ENCODE data around the gene MARK3.

MARK3 gene

DNA sequence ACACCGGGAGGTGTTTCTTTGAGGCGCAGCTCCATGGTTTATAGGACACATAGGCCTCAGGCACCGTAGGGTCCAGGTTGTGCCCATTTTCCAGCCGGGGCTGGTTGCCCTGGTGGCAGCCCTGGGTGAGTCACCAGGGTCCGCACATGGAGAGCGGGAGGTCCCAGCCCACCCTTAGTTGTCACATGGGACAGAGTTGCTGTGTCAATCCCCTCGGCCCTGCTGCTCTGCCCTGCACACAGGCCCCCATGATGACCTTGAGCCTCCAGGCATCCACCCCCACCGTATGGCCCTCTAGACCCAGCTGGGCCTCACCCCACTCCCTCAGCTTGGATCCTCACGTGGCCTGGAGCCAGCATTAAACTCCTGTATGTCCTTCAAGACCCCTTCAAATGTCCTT, 151.5 kb downstream of the MARK3 start:
- no peak for DNase-seq (ENCODE audit: low spot score)

DNA sequence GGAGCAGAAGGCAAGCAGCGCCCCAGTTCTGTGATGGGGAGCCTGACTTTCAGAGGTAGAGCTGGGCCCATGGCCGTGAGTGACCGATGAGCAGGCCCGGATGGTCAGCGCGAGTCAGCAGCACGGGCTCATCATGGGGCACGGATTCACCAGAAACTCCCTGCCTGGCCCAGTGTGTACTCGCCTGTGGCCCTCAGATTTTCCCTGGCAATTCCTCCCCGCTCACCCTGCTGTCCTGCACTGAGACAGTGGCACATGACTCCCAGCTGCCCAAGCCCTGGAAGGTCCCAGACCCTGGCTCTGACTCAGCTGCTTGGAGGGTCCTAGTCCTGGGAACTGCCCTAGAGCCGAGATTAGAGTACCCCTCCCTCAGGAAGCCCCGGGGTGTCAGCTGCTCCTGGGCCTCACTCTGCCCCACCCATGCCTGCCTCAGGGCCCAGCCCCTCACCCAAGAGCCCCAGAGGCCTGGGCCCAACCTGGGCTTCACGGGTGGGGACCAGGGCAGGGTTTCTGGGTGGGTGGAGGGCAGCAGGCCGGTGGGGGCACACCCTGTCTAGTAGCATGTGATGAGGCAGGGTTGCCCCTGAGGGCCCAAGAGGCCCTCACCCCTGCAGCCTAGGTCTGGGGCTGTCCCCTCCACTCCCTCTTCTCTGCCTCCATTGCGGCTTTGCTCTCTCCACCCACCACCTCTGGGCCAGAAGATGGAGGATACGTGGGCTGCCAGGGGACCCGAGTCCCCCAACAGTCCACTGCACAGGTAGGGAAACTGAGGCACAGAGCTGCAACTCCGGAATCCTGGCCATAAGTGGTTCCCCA, 152.2 kb downstream of the MARK3 start:
- DNase-seq (ENCODE audit: low spot score), result no peak

DNA sequence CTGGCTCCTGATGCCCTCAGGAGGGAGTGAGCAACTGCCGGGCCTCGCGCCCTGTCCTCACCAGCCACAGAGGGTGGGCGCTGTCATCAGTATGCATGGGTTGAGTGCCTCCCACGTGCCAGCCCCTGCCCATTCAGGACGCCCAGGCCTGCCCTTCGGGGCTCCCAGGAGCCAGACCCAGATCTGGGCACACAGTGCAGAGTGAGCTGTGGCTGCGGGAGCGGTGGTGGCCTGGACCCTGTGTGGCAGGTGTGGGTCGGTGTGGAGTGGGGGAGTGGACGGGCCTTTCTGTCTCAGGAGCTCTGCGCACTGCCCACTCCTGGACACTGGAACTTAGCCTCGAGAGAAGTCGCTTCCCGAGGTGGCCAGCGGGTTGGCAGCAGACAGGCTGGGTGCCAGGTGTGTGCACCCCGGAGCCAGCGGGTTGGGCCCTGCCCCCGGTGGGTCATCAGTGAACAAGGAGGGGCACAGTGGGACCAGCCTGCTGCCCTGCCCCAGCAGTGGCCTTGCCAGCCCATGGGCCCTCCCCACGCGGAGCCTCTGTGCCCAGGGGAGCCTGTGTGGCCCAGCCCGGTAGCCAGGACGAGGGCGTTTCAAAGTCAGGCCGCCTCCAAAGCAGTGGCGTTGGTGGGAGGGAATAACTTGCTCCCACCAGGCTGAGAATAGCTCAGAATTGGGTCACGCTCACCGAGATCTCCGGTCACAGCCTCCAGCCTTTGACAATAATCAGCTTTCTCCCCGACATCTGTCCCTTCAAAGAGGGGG, 153.3 kb downstream of the MARK3 start:
- DNase-seq (ENCODE audit: low spot score), result no peak

DNA sequence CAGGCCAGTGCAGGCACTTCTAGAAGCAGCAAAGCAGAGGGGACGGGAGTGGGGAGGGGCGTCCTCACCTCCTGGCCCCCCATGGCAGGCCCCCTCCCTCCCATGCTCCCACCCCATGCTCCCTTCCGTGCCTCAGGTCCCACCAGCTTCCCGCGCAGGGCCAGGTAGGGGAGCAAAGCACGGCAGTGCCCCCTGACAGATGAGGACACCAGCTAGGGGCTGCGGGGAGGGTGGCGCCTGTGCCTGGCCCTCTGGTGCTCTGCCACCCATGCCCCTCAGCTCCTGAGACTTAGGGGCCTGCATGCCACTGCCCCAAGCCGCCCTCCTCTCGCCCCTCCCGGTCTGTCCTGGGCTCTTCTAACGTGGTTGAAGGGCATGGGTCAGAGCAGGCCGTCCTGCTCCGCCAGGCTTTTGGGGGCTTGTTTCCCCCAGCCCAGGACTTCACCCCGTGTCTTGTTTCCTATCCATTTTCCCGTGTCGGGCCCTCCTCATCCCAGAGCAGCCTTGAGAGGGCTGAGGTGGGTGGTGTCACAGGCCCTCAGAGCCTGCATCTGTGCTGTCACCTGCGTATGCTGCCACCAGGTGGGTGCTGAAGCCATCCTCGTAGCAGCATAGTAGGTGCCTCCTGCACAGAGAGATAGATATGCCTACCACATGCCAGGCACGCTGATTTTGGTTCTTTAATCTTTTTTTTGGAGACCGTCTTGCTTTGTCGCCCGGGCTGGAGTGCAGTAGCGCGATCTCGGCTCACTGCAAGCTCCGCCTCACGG, 154.0 kb downstream of the MARK3 start:
- no peak for DNase-seq (ENCODE audit: low spot score)

DNA sequence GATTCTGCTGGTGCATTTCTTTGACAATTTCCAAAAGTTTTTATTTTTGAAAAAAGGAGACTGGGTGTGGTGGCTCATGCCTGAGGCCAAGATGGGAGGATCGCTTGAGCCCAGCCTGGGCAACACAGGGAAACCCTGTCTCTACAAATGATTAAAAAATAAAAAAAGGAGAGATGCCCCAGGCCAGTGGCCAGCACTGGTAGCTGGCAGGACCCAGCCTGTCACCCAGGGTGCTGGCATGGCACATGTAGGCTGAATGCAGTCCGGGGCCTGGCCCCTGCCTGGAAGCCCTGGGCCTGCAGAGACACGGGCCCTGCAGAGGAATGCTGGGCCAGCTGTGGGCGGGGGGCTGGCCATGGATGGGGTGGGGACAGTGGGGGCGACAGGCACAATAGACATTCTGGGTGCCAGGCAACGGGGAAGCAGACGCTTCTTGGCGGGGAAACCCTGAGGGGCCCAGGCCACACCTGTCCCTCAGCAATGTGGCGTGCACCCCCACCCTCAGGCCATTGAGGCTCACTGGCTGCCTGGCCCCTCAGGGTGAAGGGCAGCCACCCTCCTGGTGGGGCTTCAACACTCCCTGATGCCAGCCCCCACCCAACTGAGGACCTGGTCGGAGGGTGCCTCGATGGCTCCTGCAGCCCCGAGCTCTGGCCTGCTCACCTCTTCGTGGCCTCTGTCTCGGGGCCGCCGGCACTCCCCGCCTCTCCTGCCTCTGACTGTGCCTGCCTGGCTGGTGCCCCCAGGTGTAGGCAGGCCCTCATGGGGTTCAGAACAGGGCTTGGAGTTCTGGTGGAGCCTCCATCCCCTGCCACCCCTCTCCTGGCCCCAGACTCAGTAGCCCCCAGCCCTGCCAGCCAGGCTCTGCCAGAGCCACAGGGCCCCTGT, 155.8 kb downstream of the MARK3 start:
- no peak for DNase-seq (ENCODE audit: low spot score)

DNA sequence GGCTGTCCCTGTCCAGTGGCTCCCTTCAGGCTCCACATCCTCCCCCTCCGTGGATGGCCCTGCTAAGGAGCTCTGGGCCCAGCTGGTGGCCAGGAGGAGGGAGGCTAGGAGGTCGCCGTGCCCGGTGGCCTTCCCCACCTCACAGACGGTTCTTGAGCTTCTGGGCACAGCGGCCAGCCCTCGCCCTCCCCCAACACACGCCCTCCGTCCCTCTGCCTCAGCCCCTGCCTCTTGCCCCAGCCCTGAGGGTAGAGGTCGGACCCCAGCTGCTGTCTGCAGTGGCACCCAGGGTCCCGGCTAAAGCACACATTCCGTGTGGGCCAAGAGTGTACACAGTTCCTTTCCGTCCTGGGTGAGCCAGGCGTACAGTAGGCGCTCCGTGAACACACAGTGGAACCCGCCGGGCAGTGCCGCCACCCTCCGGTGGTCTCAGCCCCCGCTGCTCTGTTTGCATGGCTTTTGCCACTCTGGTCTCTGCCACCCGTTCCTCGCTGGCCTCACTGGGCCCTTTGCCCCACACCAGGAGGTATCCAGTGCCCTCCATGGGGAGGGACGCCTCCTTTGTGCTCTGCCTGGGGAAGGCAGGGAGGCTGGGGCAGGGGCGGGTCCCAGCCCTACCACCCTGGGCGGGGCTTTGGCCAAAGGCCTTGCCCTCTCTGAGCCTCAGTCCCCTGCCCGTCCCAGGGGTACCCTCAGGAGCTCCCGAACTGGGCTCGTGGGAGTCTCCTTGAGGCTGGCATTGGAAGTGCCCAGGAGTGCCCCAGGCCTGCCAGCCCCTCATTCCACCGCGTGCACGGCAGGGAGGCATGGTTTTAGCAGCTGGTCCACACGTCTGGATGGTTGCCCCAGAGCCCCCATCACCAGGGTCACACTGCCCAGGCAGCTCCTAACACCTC, 156.7 kb downstream of the MARK3 start:
- DNase-seq (ENCODE audit: low spot score), result peak; percentile 75

DNA sequence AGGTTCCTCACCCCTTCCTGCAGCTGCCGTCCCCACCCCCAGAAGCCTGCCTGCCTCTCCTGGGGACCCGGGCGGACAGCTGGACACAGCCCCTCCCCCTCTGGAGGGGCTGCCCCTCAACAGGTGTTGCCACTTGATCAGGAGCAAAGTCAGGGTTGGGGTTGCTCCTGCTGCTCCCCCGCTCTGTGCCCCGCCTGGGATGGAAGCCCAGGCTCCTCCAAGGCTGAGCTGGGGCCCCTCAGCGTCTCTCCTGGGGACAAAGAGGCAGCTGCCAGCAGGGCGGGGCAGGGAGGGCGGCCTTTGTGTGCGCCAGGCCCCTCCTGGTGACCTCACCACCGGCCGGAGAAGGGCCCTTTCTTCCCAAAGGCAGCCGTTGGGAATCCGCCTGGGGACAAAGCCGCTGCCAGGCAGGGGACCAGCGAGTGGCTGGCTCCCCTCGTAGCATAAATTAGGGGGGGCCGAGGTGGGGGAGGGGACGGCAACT, 157.4 kb downstream of the MARK3 start:
- peak; percentile 91 for DNase-seq (ENCODE audit: low spot score)

DNA sequence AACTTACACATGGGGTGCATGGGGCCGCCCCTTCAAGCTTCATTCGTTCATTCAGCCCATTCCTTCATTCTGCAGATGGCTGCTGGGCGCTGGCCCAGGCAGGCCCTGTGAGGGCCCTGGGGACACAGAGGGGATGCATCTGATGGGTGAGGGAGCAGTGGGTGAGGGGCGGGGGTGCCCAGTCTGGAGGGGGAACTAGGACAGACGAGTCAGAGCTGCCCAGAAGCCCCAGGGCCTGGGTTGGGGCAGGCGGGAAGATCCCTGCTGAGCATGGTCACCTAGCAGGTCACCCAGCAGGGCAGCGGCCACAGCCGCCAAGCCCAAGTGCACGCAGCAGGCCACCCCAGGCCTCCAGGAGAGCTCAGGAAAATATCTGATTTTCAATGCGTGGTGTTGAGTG, 157.9 kb downstream of the MARK3 start:
- no peak for DNase-seq (ENCODE audit: low spot score)

DNA sequence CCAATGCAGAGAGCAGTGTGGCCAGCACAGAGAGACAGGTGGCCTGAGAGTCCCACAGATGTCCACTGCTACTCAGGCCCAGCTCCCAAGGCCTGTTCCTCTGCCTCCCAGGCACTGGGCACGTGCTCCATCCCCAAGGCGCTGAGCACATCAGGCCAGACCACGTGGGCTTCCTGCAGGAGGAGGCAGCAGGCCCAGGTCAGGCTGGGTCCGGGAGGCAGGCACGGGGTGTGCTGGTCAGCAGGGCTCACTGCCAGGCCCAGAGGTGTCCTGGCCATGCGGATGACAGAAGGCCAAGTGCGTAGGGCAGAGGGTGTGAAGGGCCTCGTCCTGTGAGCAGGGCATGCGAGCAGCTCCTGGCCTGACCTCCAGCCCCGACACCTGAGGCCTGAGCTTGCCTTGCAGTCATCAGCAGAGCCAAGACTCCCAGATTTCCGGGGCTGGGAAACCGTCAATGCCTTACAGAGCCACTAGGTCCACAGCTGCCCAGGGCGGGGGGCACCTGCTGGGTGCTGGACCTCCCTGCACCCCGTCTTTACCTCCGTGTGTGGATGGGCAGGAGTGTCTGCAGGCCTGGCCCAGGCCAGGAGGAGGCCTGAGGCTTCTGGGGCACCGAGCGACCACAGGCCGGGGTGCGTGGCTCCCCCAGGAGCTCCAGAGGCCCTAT, 158.6 kb downstream of the MARK3 start:
- no peak for DNase-seq (ENCODE audit: low spot score)

DNA sequence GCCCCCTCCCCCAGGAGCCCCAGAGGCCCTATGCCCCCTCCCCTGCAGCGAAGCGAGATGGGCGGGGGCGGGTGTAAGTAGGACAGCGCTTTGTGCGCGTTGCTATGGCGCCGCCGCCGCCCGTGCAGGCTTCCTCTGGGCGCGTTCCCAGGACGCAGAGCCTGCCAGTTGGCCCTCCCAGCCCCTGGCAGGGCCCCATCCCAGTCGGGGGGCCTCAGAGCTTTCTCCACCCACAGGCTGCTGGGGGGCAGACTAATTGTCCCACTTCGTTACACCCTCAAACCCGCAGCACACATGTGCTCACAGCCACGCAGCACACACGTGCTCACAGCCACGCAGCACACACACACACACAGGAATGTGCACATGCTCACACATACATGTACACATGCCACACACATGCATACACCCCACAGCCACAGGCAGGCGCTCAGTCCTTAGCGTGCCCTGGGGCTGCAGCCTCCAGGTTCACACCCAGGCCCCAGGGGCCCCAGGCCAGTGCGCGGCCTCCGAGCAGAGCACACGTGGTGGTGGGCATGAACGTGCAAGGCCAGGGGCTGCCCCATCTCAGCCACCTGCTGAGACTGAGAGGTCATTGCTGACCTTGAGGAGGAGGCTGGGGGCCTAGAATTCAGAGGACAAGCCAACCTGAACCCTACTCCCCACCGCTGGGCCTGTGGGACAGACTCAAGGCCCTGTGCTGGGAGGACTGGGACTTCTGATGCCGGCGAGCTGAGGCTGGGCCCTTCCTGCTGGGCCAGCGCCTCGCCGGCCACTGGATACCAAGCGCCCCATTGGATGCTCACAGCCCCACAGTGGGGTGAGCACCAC, 159.4 kb downstream of the MARK3 start:
- no peak for DNase-seq (ENCODE audit: low spot score)

DNA sequence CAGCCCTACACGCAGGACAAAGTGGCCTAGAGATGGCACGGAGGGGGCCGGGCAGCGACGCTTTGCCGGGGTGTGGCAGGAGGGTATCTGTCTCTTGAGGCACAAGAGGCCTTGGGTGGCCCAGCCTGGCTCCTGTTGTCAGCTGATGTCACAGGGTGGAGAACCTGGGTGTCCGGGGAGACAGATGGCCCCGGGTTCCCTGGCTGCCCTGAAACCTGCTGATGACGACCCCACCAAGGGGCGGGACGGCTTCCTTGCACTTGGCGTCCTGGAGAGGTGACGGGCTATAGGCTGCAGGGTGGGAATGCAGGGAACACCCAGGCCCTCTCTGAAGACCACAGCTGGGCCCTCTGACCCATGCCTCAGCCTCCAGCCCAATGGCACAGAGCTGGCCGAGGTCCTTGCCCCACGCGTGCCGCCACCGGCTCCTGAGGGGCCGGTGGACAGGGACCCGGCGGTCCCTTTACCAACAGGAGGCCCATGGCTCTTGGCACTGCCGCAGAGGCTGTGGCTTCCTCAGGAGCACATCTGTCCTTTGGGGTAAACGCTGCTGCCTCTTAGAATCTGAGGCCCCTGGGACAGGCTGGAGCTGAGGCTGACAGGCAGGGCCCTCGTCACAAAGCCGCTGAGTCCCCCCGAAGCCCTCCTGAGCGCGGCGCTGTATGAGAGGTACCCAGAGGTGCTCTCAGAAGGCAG, 160.2 kb downstream of the MARK3 start:
- DNase-seq (ENCODE audit: low spot score), result no peak

DNA sequence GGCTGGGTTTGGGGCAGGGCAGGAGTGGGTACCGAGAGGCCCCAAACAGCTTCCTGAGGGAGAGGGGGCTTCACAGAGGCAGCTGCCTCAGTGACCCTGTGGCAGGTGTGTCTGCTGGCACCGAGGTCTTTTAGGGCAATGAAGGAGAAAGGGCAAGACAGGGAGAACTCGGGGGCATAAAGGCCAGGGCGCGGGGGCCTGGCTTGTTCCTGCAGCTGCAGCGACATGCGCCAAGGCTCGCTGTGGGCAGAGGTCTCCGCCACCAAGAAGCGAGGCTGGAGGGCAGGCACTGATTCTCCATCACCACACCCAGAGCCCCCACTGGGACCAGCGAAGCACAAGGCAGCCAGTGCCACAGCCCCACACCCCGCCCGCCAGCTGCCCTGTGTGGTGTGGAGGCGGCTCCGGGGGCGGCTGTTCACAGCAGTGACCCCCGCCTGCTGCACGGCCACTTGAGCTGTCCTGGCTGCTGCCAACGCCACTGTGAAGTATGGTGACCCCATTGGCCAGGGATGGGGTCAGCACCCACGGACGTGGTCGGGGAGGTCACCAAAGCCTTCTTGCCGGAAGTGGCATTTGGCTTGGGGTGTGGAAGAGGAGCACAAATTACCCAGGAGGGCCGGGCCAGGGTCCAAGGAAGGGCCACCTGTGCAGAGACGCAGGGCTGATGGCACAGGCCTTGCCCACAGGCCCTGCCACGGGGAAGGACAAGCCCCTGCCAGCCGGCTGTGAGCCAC, 160.9 kb downstream of the MARK3 start:
- DNase-seq (ENCODE audit: low spot score), result no peak

DNA sequence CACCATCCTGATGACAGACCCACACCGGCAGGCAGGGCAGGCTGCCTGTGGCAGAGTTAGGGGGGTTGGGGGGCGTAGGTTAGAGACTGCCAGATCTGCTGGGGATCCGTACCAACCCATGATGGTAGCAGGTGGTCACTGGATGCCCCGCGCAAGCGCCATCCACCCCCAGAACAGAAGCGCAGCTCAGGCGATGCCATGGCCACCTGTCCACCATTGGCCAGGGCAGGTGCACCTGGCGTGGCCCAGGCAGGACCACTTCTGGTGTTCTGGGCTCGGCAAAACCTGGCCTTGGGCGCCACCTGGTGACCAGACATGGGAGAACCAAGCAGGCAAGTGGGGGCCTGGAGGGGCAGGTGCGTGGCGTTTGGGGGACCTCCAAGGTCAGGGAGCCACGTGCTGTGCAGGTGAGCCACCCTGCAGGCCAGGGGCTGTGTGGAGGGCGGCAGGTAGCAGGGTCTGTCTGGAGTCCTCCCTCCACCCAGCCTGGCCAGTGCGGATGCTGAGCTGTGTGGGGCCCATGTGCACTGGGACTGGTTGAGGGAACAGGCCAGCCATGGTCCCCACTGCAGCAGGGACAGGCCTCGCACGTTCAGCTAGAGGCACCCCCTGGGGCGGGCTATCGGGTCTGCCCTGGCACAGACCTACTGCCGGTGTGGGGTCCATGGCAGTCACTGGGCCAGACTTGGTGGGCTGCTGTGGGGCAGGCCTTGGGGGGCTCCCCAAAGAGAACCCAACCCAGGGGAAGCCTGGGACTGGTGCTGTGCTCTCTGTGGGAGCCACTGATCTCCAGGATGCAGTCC, 161.6 kb downstream of the MARK3 start:
- peak; percentile 96 for DNase-seq (ENCODE audit: low spot score)

DNA sequence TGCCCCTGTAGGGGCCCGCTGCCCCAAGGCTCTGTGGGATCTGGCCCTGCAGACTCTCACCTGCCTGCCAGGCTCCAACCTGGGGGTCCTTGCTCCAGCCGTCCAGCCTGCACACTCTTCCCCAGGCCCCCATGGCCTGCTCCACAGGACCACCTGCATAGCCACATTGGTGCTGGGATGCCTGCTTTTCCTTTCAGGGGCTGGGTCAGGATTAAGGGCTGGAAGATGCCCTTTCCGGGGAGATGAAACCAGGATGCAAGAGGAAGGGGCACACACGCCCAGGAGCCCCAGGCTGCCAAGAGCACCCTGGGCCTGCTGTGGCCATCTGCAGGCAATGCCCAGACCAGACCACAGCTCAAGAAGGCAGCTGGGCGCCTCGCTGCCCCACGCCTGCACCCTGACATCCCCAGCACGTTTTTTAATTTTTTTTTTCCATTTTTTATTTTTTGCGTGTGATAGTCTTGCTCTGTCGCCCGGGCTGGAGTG, 162.3 kb downstream of the MARK3 start:
- DNase-seq (ENCODE audit: low spot score), result no peak

DNA sequence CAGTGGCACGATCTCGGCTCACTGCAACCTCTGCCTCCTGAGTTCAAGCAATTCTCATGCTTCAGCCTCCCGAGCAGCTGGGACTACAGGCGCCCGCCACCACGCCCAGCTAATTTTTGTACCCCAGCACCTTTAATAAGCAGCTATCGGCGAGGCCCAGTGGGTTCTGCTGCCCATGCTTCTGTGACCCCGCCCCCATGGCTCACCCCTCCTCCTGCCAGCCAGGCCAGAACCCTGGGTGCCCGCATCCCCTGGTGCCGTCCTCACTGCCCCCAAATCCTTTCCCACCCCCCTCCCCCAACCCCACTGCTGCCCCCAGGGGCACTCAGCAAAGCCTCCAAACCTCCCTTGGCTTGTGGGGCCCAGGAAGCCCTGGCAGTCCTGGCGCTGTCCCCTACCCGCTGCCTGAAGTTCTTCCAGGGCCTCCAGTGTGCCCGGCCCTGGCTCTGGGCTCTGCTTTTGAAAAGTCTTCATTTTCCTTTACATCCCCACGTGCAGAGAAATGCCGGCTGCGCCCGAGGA, 162.8 kb downstream of the MARK3 start:
- no peak for DNase-seq (ENCODE audit: low spot score)
